ENCODE results near the gene CRX.
"Not testable (repeated sequence)": the region's sequence is repeated elsewhere in the genome, so short reads cannot be mapped to it uniquely, and the experiment has no call there.

Gene CRX

GRCh38 chr19:47860602-47861297 lies 39.0 kb downstream of the CRX start:
- H3K9ac ChIP-seq (ENCODE audit: insufficient read length), result no peak overlapping the region
- no peaks in the 10 kb centered on the region for H3K9me3 ChIP-seq (ENCODE audit: low read depth, low read length)
- DNase-seq (ENCODE audit: low read depth, low spot score), result no peak
- TF ChIP-seq FOXP2 (optimal IDR thresholded peaks at IDR 0.05; ENCODE audit: control extremely low read depth, extremely low read length, insufficient read depth), result no peak
- no peak for TF ChIP-seq EZH2 (IDR thresholded peaks at IDR 0.05)
- no peak for TF ChIP-seq POLR2AphosphoS5 (IDR thresholded peaks at IDR 0.05; ENCODE audit: borderline replicate concordance, low read depth, low read length)
- no peak overlapping the region for H3K4me3 ChIP-seq
- no peaks in the 10 kb centered on the region for H3K36me3 ChIP-seq (ENCODE audit: insufficient read depth, low read length)
- no peak overlapping the region for H3K27ac ChIP-seq

GRCh38 chr19:47861630-47862029 lies 39.9 kb downstream of the CRX start:
- Histone ChIP-seq H3K27ac (no peak overlapping the region), H3K9me3 (ENCODE audit: low read depth, low read length) (no peaks in the 10 kb centered on the region), H3K36me3 (ENCODE audit: insufficient read depth, low read length) (no peaks in the 10 kb centered on the region), H3K9ac (ENCODE audit: insufficient read length) (no peak overlapping the region), H3K4me3 (no peak overlapping the region)
- no peak for DNase-seq (ENCODE audit: low read depth, low spot score)
- no peak for TF ChIP-seq POLR2AphosphoS5 (IDR thresholded peaks at IDR 0.05; ENCODE audit: borderline replicate concordance, low read depth, low read length)
- no peak for TF ChIP-seq EZH2 (IDR thresholded peaks at IDR 0.05)
- no peak for TF ChIP-seq FOXP2 (optimal IDR thresholded peaks at IDR 0.05; ENCODE audit: control extremely low read depth, extremely low read length, insufficient read depth)

GRCh38 chr19:47863514-47863936 lies 41.8 kb downstream of the CRX start:
- H3K27ac ChIP-seq, result no peak overlapping the region
- TF ChIP-seq EZH2 (IDR thresholded peaks at IDR 0.05) (no peak), POLR2AphosphoS5 (IDR thresholded peaks at IDR 0.05; ENCODE audit: borderline replicate concordance, low read depth, low read length) (no peak), FOXP2 (optimal IDR thresholded peaks at IDR 0.05; ENCODE audit: control extremely low read depth, extremely low read length, insufficient read depth) (no peak)
- H3K9me3 ChIP-seq (ENCODE audit: low read depth, low read length), result no peaks in the 10 kb centered on the region
- H3K36me3 ChIP-seq (ENCODE audit: insufficient read depth, low read length), result no peaks in the 10 kb centered on the region
- H3K9ac ChIP-seq (ENCODE audit: insufficient read length), result no peak overlapping the region
- no peak for DNase-seq (ENCODE audit: low read depth, low spot score)
- H3K4me3 ChIP-seq, result no peak overlapping the region

GRCh38 chr19:47865166-47865565 lies 43.4 kb downstream of the CRX start:
- Histone ChIP-seq H3K27ac (no peak overlapping the region), H3K4me3 (no peak overlapping the region), H3K36me3 (ENCODE audit: insufficient read depth, low read length) (no peaks in the 10 kb centered on the region), H3K9ac (ENCODE audit: insufficient read length) (no peak overlapping the region), H3K9me3 (ENCODE audit: low read depth, low read length) (no peaks in the 10 kb centered on the region)
- TF ChIP-seq POLR2AphosphoS5 (IDR thresholded peaks at IDR 0.05; ENCODE audit: borderline replicate concordance, low read depth, low read length) (no peak), FOXP2 (optimal IDR thresholded peaks at IDR 0.05; ENCODE audit: control extremely low read depth, extremely low read length, insufficient read depth) (no peak), EZH2 (IDR thresholded peaks at IDR 0.05) (no peak)
- DNase-seq (ENCODE audit: low read depth, low spot score), result no peak

GRCh38 chr19:47878906-47879305 lies 57.2 kb downstream of the CRX start:
- TF ChIP-seq EZH2 (IDR thresholded peaks at IDR 0.05), result no peak
- no peak for TF ChIP-seq POLR2AphosphoS5 (IDR thresholded peaks at IDR 0.05; ENCODE audit: borderline replicate concordance, low read depth, low read length)
- TF ChIP-seq FOXP2 (optimal IDR thresholded peaks at IDR 0.05; ENCODE audit: control extremely low read depth, extremely low read length, insufficient read depth), result no peak
- no peak overlapping the region for H3K27ac ChIP-seq
- H3K9ac ChIP-seq (ENCODE audit: insufficient read length), result no peak overlapping the region
- DNase-seq (ENCODE audit: low read depth, low spot score), result no peak
- no peaks in the 10 kb centered on the region for H3K36me3 ChIP-seq (ENCODE audit: insufficient read depth, low read length)
- H3K4me3 ChIP-seq, result no peak overlapping the region
- H3K9me3 ChIP-seq (ENCODE audit: low read depth, low read length), result no peaks in the 10 kb centered on the region

GRCh38 chr19:47879385-47879784 lies 57.6 kb downstream of the CRX start:
- not testable (repeated sequence) for H3K9me3 ChIP-seq (ENCODE audit: low read depth, low read length); DNase-seq (ENCODE audit: low read depth, low spot score); H3K36me3 ChIP-seq (ENCODE audit: insufficient read depth, low read length); H3K27ac ChIP-seq; H3K9ac ChIP-seq (ENCODE audit: insufficient read length); H3K4me3 ChIP-seq

- Histone ChIP-seq H3K9ac (ENCODE audit: insufficient read length) (no peak overlapping the region), H3K9me3 (ENCODE audit: low read depth, low read length) (no peaks in the 10 kb centered on the region), H3K27ac (no peak overlapping the region), H3K4me3 (no peak overlapping the region), H3K36me3 (ENCODE audit: insufficient read depth, low read length) (no peaks in the 10 kb centered on the region)
- no peak for DNase-seq (ENCODE audit: low read depth, low spot score)
- TF ChIP-seq EZH2 (IDR thresholded peaks at IDR 0.05) (no peak), POLR2AphosphoS5 (IDR thresholded peaks at IDR 0.05; ENCODE audit: borderline replicate concordance, low read depth, low read length) (no peak), FOXP2 (optimal IDR thresholded peaks at IDR 0.05; ENCODE audit: control extremely low read depth, extremely low read length, insufficient read depth) (no peak)
Observed at GRCh38 chr19:47881757-47882156, 60.0 kb downstream of the CRX start.

- TF ChIP-seq EZH2 (IDR thresholded peaks at IDR 0.05) (no peak), FOXP2 (optimal IDR thresholded peaks at IDR 0.05; ENCODE audit: control extremely low read depth, extremely low read length, insufficient read depth) (no peak), POLR2AphosphoS5 (IDR thresholded peaks at IDR 0.05; ENCODE audit: borderline replicate concordance, low read depth, low read length) (no peak)
- no peaks in the 10 kb centered on the region for H3K9me3 ChIP-seq (ENCODE audit: low read depth, low read length)
- H3K27ac ChIP-seq, result no peak overlapping the region
- H3K4me3 ChIP-seq, result no peak overlapping the region
- no peaks in the 10 kb centered on the region for H3K36me3 ChIP-seq (ENCODE audit: insufficient read depth, low read length)
- H3K9ac ChIP-seq (ENCODE audit: insufficient read length), result no peak overlapping the region
- DNase-seq (ENCODE audit: low read depth, low spot score), result no peak
Observed at GRCh38 chr19:47882890-47883289, 61.2 kb downstream of the CRX start.

- no peaks in the 10 kb centered on the region for H3K9me3 ChIP-seq (ENCODE audit: low read depth, low read length)
- no peak for TF ChIP-seq EZH2 (IDR thresholded peaks at IDR 0.05)
- TF ChIP-seq POLR2AphosphoS5 (IDR thresholded peaks at IDR 0.05; ENCODE audit: borderline replicate concordance, low read depth, low read length), result no peak
- TF ChIP-seq FOXP2 (optimal IDR thresholded peaks at IDR 0.05; ENCODE audit: control extremely low read depth, extremely low read length, insufficient read depth), result no peak
- H3K4me3 ChIP-seq, result no peak overlapping the region
- no peak overlapping the region for H3K9ac ChIP-seq (ENCODE audit: insufficient read length)
- no peaks in the 10 kb centered on the region for H3K36me3 ChIP-seq (ENCODE audit: insufficient read depth, low read length)
- H3K27ac ChIP-seq, result no peak overlapping the region
- no peak for DNase-seq (ENCODE audit: low read depth, low spot score)
Observed at GRCh38 chr19:47885067-47885463, 63.3 kb downstream of the CRX start.

Data from SK-N-MC (cell line).